Measurements from ENCODE around the gene C10orf105. TPM values are rescaled to one million over a fixed set of nuclear protein-coding genes. Genes with fewer than 3 reads are reported as not detected.

The C10orf105 gene
- polyA plus RNA-seq, 1 of the 3 experiments (the other 2 are of a cell fraction), result not detected

- TF ChIP-seq JUND (IDR thresholded peaks at IDR 0.05) (no peak), ZBTB33 (IDR thresholded peaks at IDR 0.05; ENCODE audit: borderline replicate concordance, low read depth) (no peak), RXRA (IDR thresholded peaks at IDR 0.05; ENCODE audit: borderline replicate concordance, low read depth) (no peak), EZH2phosphoT487 (IDR thresholded peaks at IDR 0.05; ENCODE audit: borderline replicate concordance, low read depth) (no peak), REST (IDR thresholded peaks at IDR 0.05; ENCODE audit: low read depth, low read length) (no peak)
- Histone ChIP-seq H3K9ac (no peak overlapping the region), H4K20me1 (ENCODE audit: insufficient read depth) (no peaks in the 10 kb centered on the region), H2AFZ (ENCODE audit: low read depth) (no peak overlapping the region), H3K4me2 (no peak overlapping the region), H3F3A (replicated peaks; ENCODE audit: insufficient read depth) (no peaks in the 10 kb centered on the region), H3K9me2 (no peaks in the 10 kb centered on the region), H3K27ac (ENCODE audit: low read depth in 2 of 2, low read length in 1 of 2) (no peak overlapping the region), H3K4me1 (ENCODE audit: control insufficient read depth in 1 of 2, insufficient read depth in 2 of 2, low read depth in 1 of 2, low read length in 1 of 2) (peaks cover 0 to 12% of the 10 kb centered on the region in 2 experiments; a peak in 1 of 4 replicates), H3K4me3 (ENCODE audit: low read depth in 2 of 2, low read length in 1 of 2) (no peak overlapping the region), H3K79me2 (ENCODE audit: insufficient read depth) (no peaks in the 10 kb centered on the region), H3K36me3 (replicated peaks in 1 of 2; ENCODE audit: control insufficient read depth in 1 of 2, insufficient read depth in 2 of 2, low read length in 1 of 2) (no peaks in the 10 kb centered on the region), H3K27me3 (ENCODE audit: insufficient read depth) (peaks cover 29% of the 10 kb centered on the region), H3K9me3 (no peaks in the 10 kb centered on the region)
- ChIA-PET POLR2A (interaction anchor here (0.7 kb wide), 1 partner anchor 295 kb away, joined by 3 read pairs; no protein-coding TSS in a partner anchor), CTCF (interaction anchor here (0.6 to 14.1 kb wide), 16 partner anchors 7 to 392 kb away, joined by 3 to 195 read pairs (median 6); partner anchors contain the start of gene CDH23)
- no peak for DNase-seq
- WGBS (ENCODE audit: low lambda C conversion rate), result 26% methylated on average over 2 of the region's 2 CpGs
Observed at GRCh38 chr10:71705582-71705981, 14.0 kb downstream of the C10orf105 start.

GRCh38 chr10:71704816-71705215 is 14.8 kb downstream of the C10orf105 start:
- Histone ChIP-seq H2AFZ (ENCODE audit: low read depth) (no peak overlapping the region), H3K9me2 (no peaks in the 10 kb centered on the region), H3K9me3 (no peaks in the 10 kb centered on the region), H3K27me3 (ENCODE audit: insufficient read depth) (peaks cover 37% of the 10 kb centered on the region), H3K4me1 (ENCODE audit: control insufficient read depth in 1 of 2, insufficient read depth in 2 of 2, low read depth in 1 of 2, low read length in 1 of 2) (peaks cover 0 to 14% of the 10 kb centered on the region in 2 experiments; a peak in 1 of 4 replicates), H3K27ac (ENCODE audit: low read depth in 2 of 2, low read length in 1 of 2) (no peak overlapping the region), H3K79me2 (ENCODE audit: insufficient read depth) (no peaks in the 10 kb centered on the region), H3K4me3 (ENCODE audit: low read depth in 2 of 2, low read length in 1 of 2) (no peak overlapping the region), H4K20me1 (ENCODE audit: insufficient read depth) (no peaks in the 10 kb centered on the region), H3K36me3 (replicated peaks in 1 of 2; ENCODE audit: control insufficient read depth in 1 of 2, insufficient read depth in 2 of 2, low read length in 1 of 2) (no peaks in the 10 kb centered on the region), H3K4me2 (no peak overlapping the region), H3K9ac (no peak overlapping the region), H3F3A (replicated peaks; ENCODE audit: insufficient read depth) (no peaks in the 10 kb centered on the region)
- TF ChIP-seq NRF1 (IDR thresholded peaks at IDR 0.05; ENCODE audit: low read depth, low read length), result no peak
- TF ChIP-seq USF1 (IDR thresholded peaks at IDR 0.05; ENCODE audit: borderline replicate concordance, low read depth), result no peak
- TF ChIP-seq MAX (IDR thresholded peaks at IDR 0.05; ENCODE audit: low read depth), result no peak
- TF ChIP-seq USF2 (IDR thresholded peaks at IDR 0.05; ENCODE audit: borderline replicate concordance, low read depth, low read length), result no peak
- no peak for TF ChIP-seq CTCF (IDR thresholded peaks at IDR 0.05)
- TF ChIP-seq YY1 (IDR thresholded peaks at IDR 0.05; ENCODE audit: low read depth), result no peak
- TF ChIP-seq TCF12 (IDR thresholded peaks at IDR 0.05), result no peak
- POLR2A ChIA-PET, result interaction anchor here (0.7 kb wide), 1 partner anchor 296 kb away, joined by 3 read pairs; no protein-coding TSS in a partner anchor
- CTCF ChIA-PET, result interaction anchor here (0.9 to 14.1 kb wide), 9 partner anchors 7 to 328 kb away, joined by 3 to 195 read pairs (median 11); partner anchors contain the start of gene CDH23
- 90% methylated on average over 4 of the region's 18 CpGs for WGBS (ENCODE audit: low lambda C conversion rate)
- no peak for DNase-seq
